ENCODE data around the gene GPANK1. TPM values are rescaled to one million over a fixed set of nuclear protein-coding genes. Genes with fewer than 3 reads are reported as not detected.

The GPANK1 gene
- total and polyA plus RNA-seq, 9 of the 15 experiments (the other 6 are each of a cell fraction or from before 2014, with no cell fraction given), result 32.2 to 111 (median 46.3) TPM

DNA sequence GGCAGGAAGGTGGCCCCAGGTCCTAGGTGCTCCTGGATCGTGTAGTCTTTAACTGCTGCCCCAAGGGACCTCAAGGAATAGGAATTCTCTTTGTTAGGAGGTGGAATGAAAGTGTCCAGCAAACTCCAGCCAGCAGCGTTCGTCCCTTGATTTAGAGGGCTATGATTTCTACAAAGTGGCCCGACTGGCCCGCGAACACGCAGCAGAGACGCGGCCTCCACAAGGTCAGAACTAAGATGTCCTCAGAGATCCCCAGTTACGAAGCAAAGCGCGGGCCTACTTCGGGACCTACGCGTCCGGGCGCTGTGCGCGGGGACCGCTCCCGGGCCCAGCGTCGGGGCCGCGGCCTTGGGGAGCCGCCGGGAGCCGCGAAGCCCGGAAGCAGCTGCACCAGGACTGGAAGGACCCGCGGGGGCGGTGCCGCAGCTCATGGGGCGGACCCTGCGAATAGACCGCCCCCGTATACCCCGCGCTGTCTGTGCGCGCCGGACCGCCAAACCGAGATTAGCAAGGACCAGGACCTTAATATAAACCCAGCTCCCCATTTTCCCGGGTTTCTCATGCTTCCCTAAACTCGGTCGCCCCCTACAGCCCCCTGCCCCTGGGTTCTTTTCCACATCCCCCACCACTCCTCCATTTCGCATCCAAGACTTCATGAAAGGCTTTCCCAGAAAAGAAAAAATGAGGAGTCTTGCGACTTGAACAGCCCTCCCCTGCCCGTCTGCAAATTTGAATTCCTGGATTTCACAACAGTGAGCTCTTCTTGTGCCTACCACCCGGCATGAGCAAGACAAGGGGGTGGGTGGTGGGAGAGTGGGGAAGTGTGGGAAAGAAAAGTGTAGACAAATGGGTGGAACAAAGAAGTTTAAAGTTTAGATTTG lies 4.2 kb downstream of the GPANK1 start, which contains the start of gene C6orf47 (continued):
- TF ChIP-seq, protein P1, sequence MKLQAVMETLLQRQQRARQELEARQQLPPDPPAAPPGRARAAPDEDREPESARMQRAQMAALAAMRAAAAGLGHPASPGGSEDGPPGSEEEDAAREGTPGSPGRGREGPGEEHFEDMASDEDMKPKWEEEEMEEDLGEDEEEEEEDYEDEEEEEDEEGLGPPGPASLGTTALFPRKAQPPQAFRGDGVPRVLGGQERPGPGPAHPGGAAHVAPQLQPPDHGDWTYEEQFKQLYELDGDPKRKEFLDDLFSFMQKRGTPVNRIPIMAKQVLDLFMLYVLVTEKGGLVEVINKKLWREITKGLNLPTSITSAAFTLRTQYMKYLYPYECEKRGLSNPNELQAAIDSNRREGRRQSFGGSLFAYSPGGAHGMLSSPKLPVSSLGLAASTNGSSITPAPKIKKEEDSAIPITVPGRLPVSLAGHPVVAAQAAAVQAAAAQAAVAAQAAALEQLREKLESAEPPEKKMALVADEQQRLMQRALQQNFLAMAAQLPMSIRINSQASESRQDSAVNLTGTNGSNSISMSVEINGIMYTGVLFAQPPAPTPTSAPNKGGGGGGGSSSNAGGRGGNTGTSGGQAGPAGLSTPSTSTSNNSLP (IDR thresholded peaks at IDR 0.05; ENCODE audit: borderline replicate concordance, low read depth, low read length), result peak; percentile 41; the same call in 1 of the 2 replicates
- TF ChIP-seq ZNF3 (CRISPR knock-in tag; IDR thresholded peaks at IDR 0.05), result no peak
- TF ChIP-seq POLR2A (conservative IDR thresholded peaks at IDR 0.05), result peak; percentile 93
- TF ChIP-seq DPF2 (IDR thresholded peaks at IDR 0.05), result peak; percentile 63
- TF ChIP-seq TAF15 (IDR thresholded peaks at IDR 0.05; ENCODE audit: low read depth, low read length), result no peak
- no peak for TF ChIP-seq PCBP1 (IDR thresholded peaks at IDR 0.05; ENCODE audit: low read depth, low read length, poor library complexity, severe bottlenecking)
- peak; percentile 92 to 95 for TF ChIP-seq MAZ (CRISPR knock-in tag; conservative IDR thresholded peaks at IDR 0.05 in 1 of 2, IDR thresholded peaks at IDR 0.05 in 1 of 2)
- TF ChIP-seq, protein P2, sequence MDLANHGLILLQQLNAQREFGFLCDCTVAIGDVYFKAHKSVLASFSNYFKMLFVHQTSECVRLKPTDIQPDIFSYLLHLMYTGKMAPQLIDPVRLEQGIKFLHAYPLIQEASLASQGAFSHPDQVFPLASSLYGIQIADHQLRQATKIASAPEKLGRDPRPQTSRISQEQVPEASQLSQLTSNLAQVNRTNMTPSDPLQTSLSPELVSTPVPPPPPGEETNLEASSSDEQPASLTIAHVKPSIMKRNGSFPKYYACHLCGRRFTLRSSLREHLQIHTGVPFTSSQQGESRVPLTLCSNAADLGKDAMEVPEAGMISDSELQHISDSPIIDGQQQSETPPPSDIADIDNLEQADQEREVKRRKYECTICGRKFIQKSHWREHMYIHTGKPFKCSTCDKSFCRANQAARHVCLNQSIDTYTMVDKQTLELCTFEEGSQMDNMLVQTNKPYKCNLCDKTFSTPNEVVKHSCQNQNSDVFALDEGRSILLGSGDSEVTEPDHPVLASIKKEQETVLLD (IDR thresholded peaks at IDR 0.05), result peak; percentile 75
- TF ChIP-seq, protein P3, sequence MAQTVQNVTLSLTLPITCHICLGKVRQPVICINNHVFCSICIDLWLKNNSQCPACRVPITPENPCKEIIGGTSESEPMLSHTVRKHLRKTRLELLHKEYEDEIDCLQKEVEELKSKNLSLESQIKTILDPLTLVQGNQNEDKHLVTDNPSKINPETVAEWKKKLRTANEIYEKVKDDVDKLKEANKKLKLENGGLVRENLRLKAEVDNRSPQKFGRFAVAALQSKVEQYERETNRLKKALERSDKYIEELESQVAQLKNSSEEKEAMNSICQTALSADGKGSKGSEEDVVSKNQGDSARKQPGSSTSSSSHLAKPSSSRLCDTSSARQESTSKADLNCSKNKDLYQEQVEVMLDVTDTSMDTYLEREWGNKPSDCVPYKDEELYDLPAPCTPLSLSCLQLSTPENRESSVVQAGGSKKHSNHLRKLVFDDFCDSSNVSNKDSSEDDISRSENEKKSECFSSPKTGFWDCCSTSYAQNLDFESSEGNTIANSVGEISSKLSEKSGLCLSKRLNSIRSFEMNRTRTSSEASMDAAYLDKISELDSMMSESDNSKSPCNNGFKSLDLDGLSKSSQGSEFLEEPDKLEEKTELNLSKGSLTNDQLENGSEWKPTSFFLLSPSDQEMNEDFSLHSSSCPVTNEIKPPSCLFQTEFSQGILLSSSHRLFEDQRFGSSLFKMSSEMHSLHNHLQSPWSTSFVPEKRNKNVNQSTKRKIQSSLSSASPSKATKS (CRISPR knock-in tag; IDR thresholded peaks at IDR 0.05), result peak; percentile 75; the same call in 1 of the 2 replicates
- TF ChIP-seq FOXK2 (conservative IDR thresholded peaks at IDR 0.05 in 1 of 2, IDR thresholded peaks at IDR 0.05 in 1 of 2; ENCODE audit: low read depth in 2 of 2), result 0 out of 4 replicates have a peak, but pooled peaks of 1 of the 2 experiments have one; percentile 8
- no peak for TF ChIP-seq TCF7 (IDR thresholded peaks at IDR 0.05; ENCODE audit: borderline replicate concordance)
- TF ChIP-seq CBX1 (IDR thresholded peaks at IDR 0.05; ENCODE audit: low read depth), result no peak
- TF ChIP-seq BHLHE40 (IDR thresholded peaks at IDR 0.05; ENCODE audit: low read length), result 0 out of 2 replicates have a peak, but pooled peaks have one; percentile 21
- TF ChIP-seq NFIC (IDR thresholded peaks at IDR 0.05), result no peak
- peak; percentile 98 for TF ChIP-seq CAMTA2 (CRISPR knock-in tag; conservative IDR thresholded peaks at IDR 0.05)
- no peak for TF ChIP-seq HNRNPH1 (optimal IDR thresholded peaks at IDR 0.05; ENCODE audit: low read depth, low read length)
- TF ChIP-seq, protein P4, sequence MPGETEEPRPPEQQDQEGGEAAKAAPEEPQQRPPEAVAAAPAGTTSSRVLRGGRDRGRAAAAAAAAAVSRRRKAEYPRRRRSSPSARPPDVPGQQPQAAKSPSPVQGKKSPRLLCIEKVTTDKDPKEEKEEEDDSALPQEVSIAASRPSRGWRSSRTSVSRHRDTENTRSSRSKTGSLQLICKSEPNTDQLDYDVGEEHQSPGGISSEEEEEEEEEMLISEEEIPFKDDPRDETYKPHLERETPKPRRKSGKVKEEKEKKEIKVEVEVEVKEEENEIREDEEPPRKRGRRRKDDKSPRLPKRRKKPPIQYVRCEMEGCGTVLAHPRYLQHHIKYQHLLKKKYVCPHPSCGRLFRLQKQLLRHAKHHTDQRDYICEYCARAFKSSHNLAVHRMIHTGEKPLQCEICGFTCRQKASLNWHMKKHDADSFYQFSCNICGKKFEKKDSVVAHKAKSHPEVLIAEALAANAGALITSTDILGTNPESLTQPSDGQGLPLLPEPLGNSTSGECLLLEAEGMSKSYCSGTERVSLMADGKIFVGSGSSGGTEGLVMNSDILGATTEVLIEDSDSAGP (CRISPR knock-in tag; IDR thresholded peaks at IDR 0.05), result 0 out of 2 replicates have a peak, but pooled peaks have one; percentile 5
- 0 out of 2 replicates have a peak, but pooled peaks have one; percentile 0 for TF ChIP-seq SPI1 (IDR thresholded peaks at IDR 0.05; ENCODE audit: borderline replicate concordance, low read depth, low read length)
- TF ChIP-seq BMI1 (IDR thresholded peaks at IDR 0.05; ENCODE audit: low read length), result no peak
- TF ChIP-seq ZNF561 (CRISPR knock-in tag; conservative IDR thresholded peaks at IDR 0.05), result peak; percentile 5; the same call in 1 of the 2 replicates
- peak; percentile 1; the same call in 1 of the 2 replicates for TF ChIP-seq ZNF444 (CRISPR knock-in tag; IDR thresholded peaks at IDR 0.05)
